Tibial nerve (tissue), 3 donors: ENCODE measurements around the gene DPP7.

Experiments
- CTCF ChIP-seq, 5 experiments: fragments of 200-600 bp in 3 of 5; fragments of 450-650 bp in 2 of 5; sonication (generic) in 3 of 5; IDR thresholded peaks; one replicate each; pipeline ENCODE4 v1.5.1; 2016 to 2019; ENCODE audit warnings: antibody characterized with exemption in 5 of 5, mild to moderate bottlenecking in 3 of 5, moderate library complexity in 2 of 5
- POLR2A ChIP-seq, 2 donors: fragments of 450-650 bp; IDR thresholded peaks; one replicate each; pipeline ENCODE4 v1.6.1; 2017; ENCODE audit warnings: antibody characterized with exemption in 2 of 2, mild to moderate bottlenecking in 2 of 2, moderate library complexity in 2 of 2

GRCh38 chr9:137097761-137098462 is 16.6 kb downstream of the DPP7 start:
- TF ChIP-seq CTCF (IDR thresholded peaks at IDR 0.05) (no peak), POLR2A (IDR thresholded peaks at IDR 0.05) (no peak)
